Stimulated activated CD8-positive, alpha-beta memory T cell treated with anti-CD3 and anti-CD28 coated beads, Interleukin-15, amount 100 ng/mL, for 1 hour (primary cell): Measurements from ENCODE around the gene CCDC146.
"Not testable (repeated sequence)": the region's sequence is repeated elsewhere in the genome, so short reads cannot be mapped to it uniquely, and the experiment has no call there.

Experiments used
- DNase-seq: peaks from one replicate; pipeline ENCODE4 v3.0.0-alpha.2; 2020; ENCODE audit warnings: low read depth

Gene CCDC146

DNA sequence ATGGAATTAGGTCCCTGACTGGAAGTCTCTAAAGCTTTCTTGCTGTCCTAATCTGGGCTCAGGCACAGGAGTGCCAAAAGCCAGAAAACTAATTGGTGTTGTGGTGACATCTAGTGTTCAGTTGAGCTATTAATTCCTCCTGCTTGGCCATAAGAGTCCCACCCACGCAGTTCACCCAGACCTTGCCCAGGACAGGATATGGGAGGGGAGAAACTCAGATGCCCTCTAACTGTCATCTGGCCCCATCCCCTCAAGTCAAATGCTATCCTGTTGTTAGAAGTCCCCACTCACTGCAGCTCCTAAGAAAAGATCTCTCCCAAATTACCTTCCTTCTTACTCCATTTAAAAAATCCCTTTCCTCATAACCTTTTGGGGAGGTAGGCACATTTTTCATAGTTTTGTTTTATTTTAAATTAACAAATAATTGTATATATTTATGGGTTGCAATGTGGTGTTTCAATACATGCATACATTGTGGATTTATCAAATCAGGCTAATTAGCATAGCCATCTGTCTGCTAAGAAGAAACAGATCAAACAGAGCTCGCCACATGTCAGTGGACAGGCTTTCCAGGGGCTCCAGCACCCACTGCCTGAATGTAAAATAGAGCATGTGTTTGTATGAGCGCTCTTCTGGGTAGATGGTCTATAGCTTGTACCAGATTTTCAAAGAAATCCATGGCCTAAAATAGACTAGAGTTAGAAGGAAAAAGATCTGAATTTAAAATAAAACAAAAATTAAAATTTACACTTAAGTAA lies 209.7 kb downstream of the CCDC146 start:
- no peak for DNase-seq

DNA sequence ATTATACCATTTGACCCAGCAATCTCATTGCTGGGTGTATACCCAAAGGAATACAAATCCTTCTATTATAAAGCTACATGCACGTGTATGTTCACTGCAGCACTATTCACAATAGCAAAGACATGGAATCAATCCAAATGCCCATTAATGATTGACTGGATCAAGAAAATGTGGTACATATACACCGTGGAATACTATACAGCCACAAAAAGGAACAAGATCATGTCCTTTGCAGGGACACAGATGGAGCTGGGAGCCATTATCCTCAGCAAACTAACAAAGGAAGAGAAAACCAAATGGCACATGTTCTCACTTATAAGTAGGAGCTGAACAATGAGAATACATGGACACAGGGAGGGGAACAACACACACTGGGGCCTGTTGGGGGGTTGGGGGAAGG lies 211.6 kb downstream of the CCDC146 start:
- not testable (repeated sequence) for DNase-seq

DNA sequence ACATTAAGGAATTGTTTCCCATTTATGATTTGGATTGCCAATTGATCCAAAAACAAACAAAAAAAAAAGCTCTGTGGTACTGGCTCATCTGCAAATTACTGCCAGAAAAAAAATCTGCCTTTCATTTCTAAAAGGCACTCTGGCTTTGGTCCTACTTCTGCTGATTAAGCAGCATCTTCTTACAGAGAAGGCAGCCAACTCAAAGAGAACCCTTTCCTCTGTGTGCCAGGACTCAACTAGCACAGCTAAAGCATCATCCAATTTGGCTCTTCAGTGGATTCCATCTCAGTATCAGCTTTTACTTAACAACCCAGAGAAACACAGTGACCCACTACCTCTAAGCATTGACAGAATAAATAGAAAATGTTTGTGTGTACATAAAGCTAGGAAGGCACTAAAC lies 213.2 kb downstream of the CCDC146 start:
- no peak for DNase-seq

DNA sequence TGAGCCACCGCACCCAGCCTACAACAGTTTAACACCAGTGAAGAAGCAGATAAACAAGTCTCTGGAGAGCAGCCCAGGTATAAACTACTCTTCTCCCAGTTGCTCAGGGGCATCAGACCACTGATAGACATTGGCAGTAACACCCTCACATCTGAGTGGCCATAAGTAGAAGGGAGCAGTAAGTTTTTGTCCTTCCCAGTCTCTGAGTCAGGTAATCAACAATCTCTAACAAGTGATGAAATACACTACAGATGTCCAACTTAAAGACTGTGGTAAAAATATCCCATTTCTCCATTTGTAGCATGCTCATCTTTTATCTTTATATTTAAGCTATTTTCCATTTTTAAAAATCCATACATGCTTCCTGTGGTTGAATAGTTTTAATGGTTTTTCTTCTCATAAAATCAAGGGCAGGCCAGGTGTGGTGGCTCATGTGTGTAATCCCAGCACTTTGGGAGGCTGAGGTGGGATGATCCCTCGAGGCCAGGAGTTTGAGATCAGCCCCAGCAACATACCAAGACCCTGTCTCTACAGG lies 215.1 kb downstream of the CCDC146 start:
- no peak for DNase-seq

DNA sequence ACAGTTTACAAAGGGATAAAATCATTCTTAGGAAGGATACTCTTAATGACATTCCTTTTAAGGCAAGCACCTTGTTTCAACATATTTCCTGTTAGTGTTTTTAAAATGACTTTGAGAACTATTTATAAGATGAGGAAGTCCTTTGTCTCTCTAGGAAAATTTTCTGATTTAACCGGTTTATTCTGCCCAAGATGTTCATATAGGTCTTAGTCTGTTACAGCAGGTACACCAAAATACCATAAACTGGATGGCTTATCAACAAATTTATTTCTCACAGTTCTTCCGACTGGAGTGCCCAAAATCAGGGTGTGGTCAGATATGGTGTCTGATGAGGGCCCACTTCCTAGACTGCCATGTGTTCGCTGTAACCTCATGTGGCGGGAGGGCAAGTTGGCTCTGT lies 215.8 kb downstream of the CCDC146 start:
- no peak for DNase-seq

DNA sequence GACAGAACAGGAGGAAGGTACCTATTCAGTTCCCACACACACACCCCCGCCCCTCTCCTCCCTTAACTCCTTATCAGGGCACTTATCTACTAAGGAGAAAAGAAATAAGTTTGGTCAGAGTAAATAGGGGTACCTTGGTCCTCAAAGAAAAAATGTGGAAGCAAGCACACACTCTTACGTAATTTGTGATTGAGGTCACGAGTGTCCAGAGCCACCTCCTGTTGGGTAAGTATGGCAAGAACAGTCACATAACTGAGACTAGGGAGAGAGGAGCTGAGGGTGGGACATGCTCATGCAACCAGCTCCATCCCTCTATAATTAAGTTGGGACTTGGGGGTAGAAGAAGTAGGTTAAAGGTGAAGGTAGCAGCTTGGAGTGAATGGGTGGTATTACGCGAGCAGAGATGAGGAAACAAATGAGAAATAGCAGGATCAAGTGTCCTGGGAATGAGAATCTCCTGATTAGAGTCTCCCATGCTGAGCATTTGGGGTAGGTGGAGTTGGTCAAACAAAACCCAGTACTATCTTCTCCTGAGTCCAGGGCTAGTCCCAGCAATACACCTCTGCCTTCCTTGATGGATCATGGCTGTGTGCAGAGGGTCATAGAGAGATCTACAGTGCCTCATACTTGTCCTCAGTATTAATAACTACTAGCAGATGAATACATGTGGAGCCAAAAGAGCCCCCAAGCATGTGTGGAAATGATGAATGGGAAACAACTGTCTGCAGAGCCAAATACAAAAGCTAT lies 216.6 kb downstream of the CCDC146 start:
- no peak for DNase-seq

DNA sequence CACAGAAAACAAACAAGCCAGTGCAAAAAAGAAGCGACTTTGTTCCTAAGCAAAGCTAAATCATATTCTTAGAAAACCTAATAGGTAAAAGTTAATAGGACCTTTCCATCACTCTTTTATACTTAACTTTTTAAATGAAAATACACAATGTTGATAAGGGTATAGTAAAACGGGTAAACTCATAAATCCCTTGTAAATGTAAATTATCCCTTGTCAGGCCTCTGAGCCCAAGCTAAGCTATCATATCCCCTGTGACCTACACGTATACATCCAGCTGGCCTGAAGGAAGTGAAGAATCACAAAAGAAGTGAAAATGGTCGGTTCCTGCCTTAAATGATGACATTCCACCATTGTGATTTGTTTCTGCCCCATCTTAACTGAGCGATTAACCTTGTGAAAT lies 217.3 kb downstream of the CCDC146 start:
- no peak for DNase-seq
